Uterus (tissue), 2 donors: Measurements from ENCODE around the gene LSM6.

Source experiments
- CTCF ChIP-seq, 4 experiments: fragments of 200-600 bp in 2 of 4; fragments of 450-650 bp in 2 of 4; sonication (generic) in 2 of 4; IDR thresholded peaks; one replicate each; pipeline ENCODE4 v1.5.1; 2016 to 2019; ENCODE audit warnings: antibody characterized with exemption in 4 of 4, mild to moderate bottlenecking in 2 of 4, moderate library complexity in 1 of 4
- POLR2A ChIP-seq, 2 donors: fragments of 450-650 bp; IDR thresholded peaks; one replicate each; pipeline ENCODE4 v1.6.1; 2016; ENCODE audit warnings: antibody characterized with exemption in 2 of 2, mild to moderate bottlenecking in 1 of 2, moderate library complexity in 1 of 2

DNA sequence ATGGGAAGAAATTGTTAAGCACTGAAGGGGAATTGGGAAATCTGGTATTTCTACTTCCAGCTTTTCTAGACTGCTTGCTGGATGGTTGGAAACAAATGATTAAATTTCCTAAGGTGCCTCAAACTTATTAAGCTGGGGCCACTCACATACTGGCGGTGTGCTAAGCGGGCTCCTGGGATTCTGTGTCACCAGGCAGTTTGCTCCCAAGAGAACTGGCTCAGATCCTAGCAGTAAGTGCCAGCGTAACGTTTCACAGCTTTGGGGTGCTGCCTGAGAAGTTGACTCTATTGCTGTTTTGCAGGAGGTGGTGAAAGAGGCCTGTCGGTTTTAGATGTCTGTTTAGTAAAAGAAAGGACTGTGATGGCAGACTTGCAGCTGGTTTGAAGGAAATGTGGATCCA is 31.9 kb downstream of the LSM6 start:
- TF ChIP-seq CTCF (IDR thresholded peaks at IDR 0.05) (no peak), POLR2A (IDR thresholded peaks at IDR 0.05) (no peak)
